Kidney glomerular epithelial cell (primary cell): ENCODE measurements around the gene SETD1A.

Source experiments
- DNase-seq: peaks from one replicate; lab custom pipeline; 2025; lab: John Stamatoyannopoulos, UW

The SETD1A gene

GRCh38 chr16:31022544-31023251 lies 65.1 kb downstream of the SETD1A start:
- DNase-seq, result no peak

DNA sequence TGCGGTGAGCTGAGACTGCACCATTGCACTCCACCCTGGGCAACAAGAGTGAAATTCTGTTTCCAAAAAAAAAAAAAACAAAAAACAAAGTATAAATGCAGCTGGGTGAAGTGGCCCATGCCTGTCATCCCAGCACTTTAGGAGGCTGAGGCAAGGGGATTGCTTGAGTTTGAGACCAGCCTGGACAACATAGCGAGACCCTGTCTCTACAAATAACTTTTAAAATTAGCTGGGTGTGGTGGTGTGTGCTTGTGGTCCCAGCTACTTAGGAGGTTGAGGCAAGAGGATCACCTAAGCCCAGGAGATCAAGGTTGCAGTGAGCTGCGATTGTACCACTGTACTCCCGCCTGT lies 65.7 kb downstream of the SETD1A start:
- DNase-seq, result no peak

- DNase-seq, result no peak
Observed at GRCh38 chr16:31023627-31024226, 66.2 kb downstream of the SETD1A start.

DNA sequence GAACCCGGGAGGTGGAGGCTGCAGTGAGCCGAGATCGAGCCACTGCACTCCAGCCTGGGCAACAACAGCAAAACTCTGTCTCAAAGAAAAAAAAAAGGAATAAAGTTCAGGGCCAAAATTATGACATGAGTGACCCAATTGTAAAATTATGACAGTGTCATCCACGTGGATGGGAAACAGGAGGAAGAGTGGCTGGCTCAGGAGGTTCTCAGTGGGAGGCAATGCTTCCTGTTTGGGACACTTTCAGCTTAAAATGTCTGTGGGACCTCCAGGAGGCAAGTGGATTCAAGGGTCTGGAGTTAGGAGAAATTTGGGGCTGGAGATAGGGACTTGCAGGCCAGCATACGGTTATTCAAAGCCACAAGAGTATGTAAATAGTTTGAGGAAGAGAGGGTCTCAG lies 67.8 kb downstream of the SETD1A start:
- no peak for DNase-seq

DNA sequence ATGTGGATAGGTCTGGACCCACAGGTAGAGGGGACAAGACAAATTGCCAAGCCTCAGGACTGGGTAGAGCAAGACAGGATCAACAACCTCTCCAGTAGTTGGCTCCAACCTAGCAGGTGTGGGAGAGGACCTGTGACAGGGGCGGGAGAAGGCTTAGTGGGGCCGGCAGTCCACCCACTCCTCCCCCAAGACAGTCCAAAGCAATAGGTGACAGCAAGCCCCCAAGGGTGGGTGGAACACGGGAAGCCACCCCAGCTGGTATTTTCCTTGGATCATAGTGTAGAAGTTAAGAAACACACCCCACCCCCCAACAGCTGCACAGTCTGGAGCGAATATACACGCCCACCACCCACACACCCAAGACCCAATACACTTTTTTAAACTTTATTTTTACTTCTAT lies 71.7 kb downstream of the SETD1A start:
- no peak for DNase-seq

DNA sequence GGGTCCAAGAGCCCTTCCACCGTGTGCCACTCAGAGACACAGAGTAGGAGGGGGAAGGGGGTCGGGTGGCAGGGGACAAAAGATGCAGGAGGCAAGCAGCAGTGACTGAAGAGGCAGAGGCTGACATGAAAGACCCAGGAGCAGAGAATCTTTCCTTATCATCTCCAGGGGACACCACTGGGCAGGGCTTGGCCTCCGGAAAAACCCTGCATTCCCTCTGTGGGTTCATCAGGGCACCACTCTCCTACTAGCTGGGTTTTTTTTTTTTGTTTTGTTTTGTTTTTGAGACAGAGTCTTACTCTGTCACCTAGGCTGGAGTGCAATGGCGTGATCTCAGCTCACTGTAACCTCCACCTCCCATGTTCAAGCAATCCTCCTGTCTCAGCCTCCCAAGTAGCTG lies 73.7 kb downstream of the SETD1A start:
- DNase-seq, result no peak

GRCh38 chr16:31032736-31033708 lies 75.5 kb downstream of the SETD1A start, which contains the start of gene STX4:
Gene STX4 (plus strand): TSS chr16:31033558. CDS start chr16:31033806, 248 bp downstream.
- DNase-seq, result peak; percentile 95

- peak; percentile 39 for DNase-seq
Observed at GRCh38 chr16:31033709-31034492, 76.3 kb downstream of the SETD1A start.
